Smooth muscle cell (in vitro differentiated cells): ENCODE data around the gene PIP5K1B. TPM values are rescaled to one million over a fixed set of nuclear protein-coding genes. Genes with fewer than 3 reads are reported as not detected.
A peak's percentile ranks its signal among the peaks of the same experiment; 100 is the strongest.

Source experiments
- DNase-seq: peaks from one replicate; lab custom pipeline; 2025; ENCODE audit not compliant: unreplicated experiment; lab: John Stamatoyannopoulos, UW
- H2AFZ ChIP-seq: fragments of 200-600 bp; sonication (generic); 2 replicates; pipeline ENCODE4 v1.6.0; 2016; ENCODE audit warnings: antibody characterized with exemption, low read depth, mild to moderate bottlenecking
- H3F3A ChIP-seq: fragments of 200-600 bp; sonication (generic); 2 replicates; pipeline ENCODE4 v1.6.0; 2017; ENCODE audit warnings: antibody characterized with exemption, low read depth
- H3K27ac ChIP-seq: fragments of 200-600 bp; sonication (generic); 2 replicates; pipeline ENCODE4 v1.5.1; 2016; ENCODE audit warnings: low read depth, mild to moderate bottlenecking
- H3K27me3 ChIP-seq: fragments of 200-600 bp; sonication (generic); 2 replicates; pipeline ENCODE4 v1.6.1; 2016; ENCODE audit warnings: low read depth, mild to moderate bottlenecking
- H3K36me3 ChIP-seq: fragments of 200-600 bp; sonication (generic); 2 replicates; pipeline ENCODE4 v1.5.1; 2016; ENCODE audit warnings: low read depth
- H3K4me1 ChIP-seq: fragments of 200-600 bp; sonication (generic); 2 replicates; pipeline ENCODE4 v1.5.1; 2016; ENCODE audit warnings: low read depth
- H3K4me2 ChIP-seq: fragments of 200-600 bp; sonication (generic); 2 replicates; pipeline ENCODE4 v1.6.0; 2016; ENCODE audit warnings: mild to moderate bottlenecking
- H3K4me3 ChIP-seq: fragments of 200-600 bp; sonication (generic); 2 replicates; pipeline ENCODE4 v1.5.1; 2016; ENCODE audit warnings: mild to moderate bottlenecking
- H3K79me2 ChIP-seq: fragments of 200-600 bp; sonication (generic); 2 replicates; pipeline ENCODE4 v1.6.0; 2016; ENCODE audit warnings: low read depth, mild to moderate bottlenecking
- H3K9ac ChIP-seq: fragments of 200-600 bp; sonication (generic); 2 replicates; pipeline ENCODE4 v1.6.0; 2016; ENCODE audit warnings: low read depth
- H3K9me3 ChIP-seq: fragments of 200-600 bp; sonication (generic); replicated peaks from 2 replicates; pipeline ENCODE4 v1.5.1; 2016; ENCODE audit warnings: low read depth
- H4K20me1 ChIP-seq: fragments of 200-600 bp; sonication (generic); 2 replicates; pipeline ENCODE4 v1.6.0; 2016; ENCODE audit warnings: low read depth
- CTCF ChIP-seq: fragments of 200-600 bp; sonication (generic); IDR thresholded peaks from 2 replicates; pipeline ENCODE4 v1.5.1; 2017; ENCODE audit warnings: borderline replicate concordance, mild to moderate bottlenecking, antibody characterized with exemption; ENCODE audit not compliant: insufficient read depth, poor library complexity, severe bottlenecking
- WGBS: methylation state at CpG from one replicate; pipeline ENCODE4 v1.1.7; 2016; ENCODE audit warnings: low lambda C conversion rate; 5-methylcytosine and 5-hydroxymethylcytosine counted together
- polyA plus RNA-seq: library from polyadenylated mRNA; unstranded; fragments of >200 nt; fragmentation: Nextera tagmentation; extraction: Ambion mirVana; gene quantifications from 2 replicates; pipeline ENCODE4 v1.2.1, GENCODE V29; 2016
- total RNA-seq: library from RNA; depleted of rRNA; stranded (reverse); fragments of >200 nt; gene quantifications from 2 replicates; pipeline ENCODE4 v1.2.3, GENCODE V29; 2014

The PIP5K1B gene
- total and polyA plus RNA-seq, 2 experiments from 2014 or later: not detected

- H3K79me2 ChIP-seq: no peaks in the 10 kb centered on the region
- 97% methylated on average over 1 of the region's 1 CpG for WGBS
- no peak for DNase-seq
- H3K4me2 ChIP-seq: no peak overlapping the region
- no peaks in the 10 kb centered on the region for H3K9me3 ChIP-seq
- H3K27me3 ChIP-seq: no peaks in the 10 kb centered on the region
- H3K27ac ChIP-seq: no peak overlapping the region
- H3K4me3 ChIP-seq: no peak overlapping the region
- H4K20me1 ChIP-seq: no peaks in the 10 kb centered on the region
- no peak for TF ChIP-seq CTCF
- H3K4me1 ChIP-seq: no peaks in the 10 kb centered on the region
- H2AFZ ChIP-seq: no peak overlapping the region
- H3F3A ChIP-seq: no peaks in the 10 kb centered on the region
- no peak overlapping the region for H3K9ac ChIP-seq
- H3K36me3 ChIP-seq: no peaks in the 10 kb centered on the region
These were observed 326.0 kb downstream of the PIP5K1B start for GRCh38 chr9:69030851-69031645.

DNA sequence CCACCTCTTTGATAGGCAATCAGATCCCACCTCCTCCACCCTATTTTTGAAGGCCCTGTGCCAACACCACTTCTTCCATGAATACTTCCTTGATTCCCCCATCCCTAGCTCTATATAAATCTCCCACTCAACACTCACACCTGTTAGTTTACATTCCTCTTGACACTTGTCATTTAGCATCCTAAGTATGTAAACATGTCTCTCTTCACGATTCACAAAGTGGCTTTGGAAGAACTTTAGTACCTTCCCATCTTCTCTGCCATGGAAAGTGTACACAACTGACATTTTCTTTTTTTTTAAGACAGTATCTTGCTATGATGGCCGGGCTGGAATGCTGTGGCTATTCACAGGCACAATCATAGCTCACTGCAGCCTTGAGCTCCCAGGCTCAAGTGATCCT is 329.0 kb downstream of the PIP5K1B start:
- no peak for DNase-seq
- 73% methylated on average over 2 of the region's 2 CpGs for WGBS
- Histone ChIP-seq H3K4me1 (peaks cover 6% of the 10 kb centered on the region), H3K9ac (no peak overlapping the region), H3K4me3 (no peak overlapping the region), H3K36me3 (no peaks in the 10 kb centered on the region), H2AFZ (no peak overlapping the region), H3K27ac (no peak overlapping the region), H3K27me3 (no peaks in the 10 kb centered on the region), H3K4me2 (no peak overlapping the region), H3K9me3 (no peaks in the 10 kb centered on the region), H3K79me2 (peaks cover 22% of the 10 kb centered on the region), H4K20me1 (no peaks in the 10 kb centered on the region), H3F3A (no peaks in the 10 kb centered on the region)
- TF ChIP-seq CTCF: no peak

DNA sequence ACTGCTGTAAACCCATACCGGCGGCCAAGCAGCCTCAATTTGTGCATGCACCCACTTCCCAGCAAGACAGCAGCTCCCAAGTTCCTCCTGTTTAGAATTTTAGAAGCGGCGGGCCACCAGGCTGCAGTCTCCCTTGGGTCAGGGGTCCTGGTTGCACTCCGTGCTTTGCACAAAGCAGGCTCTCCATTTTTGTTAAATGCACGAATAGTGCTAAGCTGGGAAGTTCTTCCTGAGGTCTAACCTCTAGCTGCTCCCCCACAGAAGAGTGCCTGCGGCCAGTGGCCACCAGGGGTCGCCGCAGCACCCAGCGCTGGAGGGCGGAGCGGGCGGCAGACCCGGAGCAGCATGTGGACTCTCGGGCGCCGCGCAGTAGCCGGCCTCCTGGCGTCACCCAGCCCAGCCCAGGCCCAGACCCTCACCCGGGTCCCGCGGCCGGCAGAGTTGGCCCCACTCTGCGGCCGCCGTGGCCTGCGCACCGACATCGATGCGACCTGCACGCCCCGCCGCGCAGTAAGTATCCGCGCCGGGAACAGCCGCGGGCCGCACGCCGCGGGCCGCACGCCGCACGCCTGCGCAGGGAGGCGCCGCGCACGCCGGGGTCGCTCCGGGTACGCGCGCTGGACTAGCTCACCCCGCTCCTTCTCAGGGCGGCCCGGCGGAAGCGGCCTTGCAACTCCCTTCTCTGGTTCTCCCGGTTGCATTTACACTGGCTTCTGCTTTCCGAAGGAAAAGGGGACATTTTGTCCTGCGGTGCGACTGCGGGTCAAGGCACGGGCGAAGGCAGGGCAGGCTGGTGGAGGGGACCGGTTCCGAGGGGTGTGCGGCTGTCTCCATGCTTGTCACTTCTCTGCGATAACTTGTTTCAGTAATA is 330.6 kb downstream of the PIP5K1B start, which contains the start of gene FXN:
Gene FXN (plus strand): TSS at position 315 of the 871 bp plus-strand sequence. CDS start 31 bp downstream, at position 346.
- H3K27me3 ChIP-seq: no peaks in the 10 kb centered on the region
- H3K9ac ChIP-seq: peak within 1 kb of the TSS; percentile 31
- peaks cover 22% of the 10 kb centered on the region for H3K79me2 ChIP-seq
- TF ChIP-seq CTCF: peak; percentile 97
- no peaks in the 10 kb centered on the region for H3F3A ChIP-seq
- H3K4me2 ChIP-seq: peak within 1 kb of the TSS; percentile 89
- H3K4me1 ChIP-seq: peaks cover 6% of the 10 kb centered on the region
- peak within 1 kb of the TSS; percentile 70 for H3K4me3 ChIP-seq
- H3K27ac ChIP-seq: peak within 1 kb of the TSS; percentile 10
- H4K20me1 ChIP-seq: no peaks in the 10 kb centered on the region
- DNase-seq: peak; percentile 69
- no peaks in the 10 kb centered on the region for H3K9me3 ChIP-seq
- WGBS: 2% methylated on average over 64 of the region's 75 CpGs
- H2AFZ ChIP-seq: peak within 1 kb of the TSS; percentile 92
- no peaks in the 10 kb centered on the region for H3K36me3 ChIP-seq
